ENCODE results near the gene SUCLA2. TPM values are rescaled to one million over a fixed set of nuclear protein-coding genes. Genes with fewer than 3 reads are reported as not detected.
A peak's percentile ranks its signal among the peaks of the same experiment; 100 is the strongest.

SUCLA2 gene
- total RNA-seq, 4 donors from 2014 or later: 56.8 to 68.6 (median 60.9) TPM

- peak; percentile 44 for ATAC-seq
- Histone ChIP-seq H3K27me3 (no peaks in the 10 kb centered on the region), H3K4me1 (peaks cover 9 to 47% (median 11%) of the 10 kb centered on the region in 3 donors), H3K4me3 (peak overlapping the region; percentile 79 to 99), H3K27ac (peak overlapping the region; percentile 76 to 92 (median 88)), H3K36me3 (peaks cover 0 to 7% of the 10 kb centered on the region in 2 donors), H3K9me3 (no peaks in the 10 kb centered on the region)
- TF ChIP-seq POLR2A (IDR thresholded peaks at IDR 0.05) (no peak), CTCF (IDR thresholded peaks at IDR 0.05) (no peak), EP300 (IDR thresholded peaks at IDR 0.05) (no peak), POLR2AphosphoS5 (IDR thresholded peaks at IDR 0.05) (no peak)
- WGBS, 2 donors (ENCODE audit: low coverage in 1 of 2): 0% methylated on average over 3 of the region's 25 CpGs; no CpG with 5 or more reads in 1 of the 2 donors
Observed at GRCh38 chr13:48000559-48001113, 437 bp downstream of the SUCLA2 start.

DNA sequence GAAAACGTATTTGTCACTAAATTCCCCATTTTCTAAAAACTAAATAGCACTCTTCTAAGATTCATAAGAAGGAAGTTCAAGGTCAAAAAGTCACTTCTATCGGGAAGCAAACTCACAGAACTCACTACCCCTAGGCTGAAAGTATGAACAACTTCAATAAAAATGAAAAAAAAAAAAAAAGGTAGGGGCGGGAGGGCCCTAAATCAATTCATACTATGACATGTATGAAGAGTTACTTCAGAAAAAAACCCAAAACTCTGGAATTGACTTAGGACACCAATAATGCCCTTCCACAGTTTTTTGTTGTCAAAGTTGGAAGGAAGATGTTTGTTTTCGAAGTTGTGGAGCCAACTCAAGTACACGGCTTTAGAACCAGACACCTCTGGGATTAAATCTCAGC, 1.1 kb downstream of the SUCLA2 start:
- ATAC-seq: no peak
- Histone ChIP-seq H3K4me1 (peaks cover 9 to 47% (median 11%) of the 10 kb centered on the region in 3 donors), H3K4me3 (peak overlapping the region; percentile 79 to 99), H3K27ac (peak overlapping the region in 1 of 4 donors; percentile 90), H3K9me3 (no peaks in the 10 kb centered on the region), H3K27me3 (no peaks in the 10 kb centered on the region), H3K36me3 (peaks cover 0 to 7% of the 10 kb centered on the region in 2 donors)
- WGBS, 2 donors (ENCODE audit: low coverage in 1 of 2): 29 to 33% methylated on average over 5 of the region's 5 CpGs
- no peak for TF ChIP-seq POLR2AphosphoS5 (IDR thresholded peaks at IDR 0.05)
- no peak for TF ChIP-seq EP300 (IDR thresholded peaks at IDR 0.05)
- TF ChIP-seq CTCF (IDR thresholded peaks at IDR 0.05): no peak
- no peak for TF ChIP-seq POLR2A (IDR thresholded peaks at IDR 0.05)

DNA sequence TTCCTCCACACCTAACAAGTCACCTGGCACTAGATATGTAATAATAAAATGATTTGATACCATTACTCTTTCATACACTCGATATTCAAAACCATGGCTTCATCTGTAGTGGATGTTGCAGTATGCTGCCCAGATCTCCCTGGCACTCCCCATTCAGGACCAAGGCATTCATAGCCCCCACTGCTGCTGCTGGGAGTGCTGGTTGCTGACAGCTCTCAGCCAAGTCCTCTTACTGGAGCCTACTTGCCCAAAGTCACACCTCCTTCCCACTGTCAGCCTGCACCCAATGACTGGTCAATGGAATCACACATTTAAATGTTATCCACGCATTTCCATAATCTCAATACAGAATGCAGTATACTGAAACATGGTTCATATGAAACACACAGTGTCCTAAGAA, 3.7 kb downstream of the SUCLA2 start:
- Histone ChIP-seq H3K27ac (no peak overlapping the region), H3K4me3 (no peak overlapping the region), H3K27me3 (no peaks in the 10 kb centered on the region), H3K4me1 (peaks cover 9 to 47% (median 11%) of the 10 kb centered on the region in 3 donors), H3K36me3 (peaks cover 0 to 23% of the 10 kb centered on the region in 2 donors), H3K9me3 (no peaks in the 10 kb centered on the region)
- WGBS, 2 donors (ENCODE audit: low coverage in 1 of 2): 92 to 93% methylated on average over 1 to 2 of the region's 2 CpGs
- no peak for TF ChIP-seq CTCF (IDR thresholded peaks at IDR 0.05)
- TF ChIP-seq POLR2A (IDR thresholded peaks at IDR 0.05): no peak
- no peak for TF ChIP-seq EP300 (IDR thresholded peaks at IDR 0.05)
- no peak for ATAC-seq

- no peaks in the 10 kb centered on the region for H3K27me3 ChIP-seq
- peaks cover 0 to 3% (median 0%) of the 10 kb centered on the region in 3 donors for H3K4me1 ChIP-seq
- peaks cover 0 to 60% of the 10 kb centered on the region in 2 donors for H3K36me3 ChIP-seq
- 85 to 93% methylated on average over 4 of the region's 4 CpGs for WGBS, 2 donors (ENCODE audit: low coverage in 1 of 2)
- TF ChIP-seq POLR2AphosphoS5 (IDR thresholded peaks at IDR 0.05) (no peak), CTCF (IDR thresholded peaks at IDR 0.05) (no peak), POLR2A (IDR thresholded peaks at IDR 0.05) (no peak), EP300 (IDR thresholded peaks at IDR 0.05) (no peak)
- no peak overlapping the region for H3K4me3 ChIP-seq
- H3K27ac ChIP-seq: no peak overlapping the region
- ATAC-seq: no peak
- H3K9me3 ChIP-seq: no peaks in the 10 kb centered on the region
Observed at GRCh38 chr13:47991859-47992258, 9.2 kb downstream of the SUCLA2 start.

GRCh38 chr13:47990920-47991466, 10.1 kb downstream of the SUCLA2 start:
- Histone ChIP-seq H3K4me1 (no peaks in the 10 kb centered on the region), H3K9me3 (no peaks in the 10 kb centered on the region), H3K27me3 (no peaks in the 10 kb centered on the region), H3K36me3 (peaks cover 0 to 65% of the 10 kb centered on the region in 2 donors), H3K27ac (no peak overlapping the region), H3K4me3 (no peak overlapping the region)
- TF ChIP-seq EP300 (IDR thresholded peaks at IDR 0.05): no peak
- no peak for TF ChIP-seq CTCF (IDR thresholded peaks at IDR 0.05)
- no peak for TF ChIP-seq POLR2A (IDR thresholded peaks at IDR 0.05)
- no peak for TF ChIP-seq POLR2AphosphoS5 (IDR thresholded peaks at IDR 0.05)
- ATAC-seq: no peak
- WGBS, 2 donors (ENCODE audit: low coverage in 1 of 2): 95 to 100% methylated on average over 2 of the region's 2 CpGs
